Right hindlimb (tissue), 1 donor: Measurements from ENCODE around the gene CYBB.
"Not testable (repeated sequence)": the region's sequence is repeated elsewhere in the genome, so short reads cannot be mapped to it uniquely, and the experiment has no call there.

Experiments used
- DNase-seq: peaks from one replicate; pipeline ENCODE4 v3.0.0-alpha.2; 2018

CYBB gene

GRCh38 chrX:37779857-37780256 lies at the start of gene CYBB:
TSS of gene CYBB (plus strand) at chrX:37780059. CDS start at chrX:37780078, 19 bp downstream.
- DNase-seq = no peak

GRCh38 chrX:37745354-37745753 lies 34.5 kb upstream of the CYBB start:
- peak; percentile 66 for DNase-seq

- DNase-seq = no peak
These were observed 34.0 kb upstream of the CYBB start for GRCh38 chrX:37745835-37746217.

GRCh38 chrX:37746218-37746941 lies 33.5 kb upstream of the CYBB start:
- DNase-seq = no peak

- DNase-seq = no peak
These were observed 32.9 kb upstream of the CYBB start for GRCh38 chrX:37746951-37747350.

GRCh38 chrX:37752281-37752680 lies 27.6 kb upstream of the CYBB start:
- DNase-seq = no peak

GRCh38 chrX:37752936-37753335 lies 26.9 kb upstream of the CYBB start:
- no peak for DNase-seq

GRCh38 chrX:37753384-37753783 lies 26.5 kb upstream of the CYBB start:
- no peak for DNase-seq

GRCh38 chrX:37754516-37754915 lies 25.3 kb upstream of the CYBB start:
- DNase-seq = no peak

- DNase-seq = no peak
These were observed 24.8 kb upstream of the CYBB start for GRCh38 chrX:37755025-37755424.

- DNase-seq = no peak
These were observed 22.8 kb upstream of the CYBB start for GRCh38 chrX:37757082-37757481.

- no peak for DNase-seq
These were observed 20.5 kb upstream of the CYBB start for GRCh38 chrX:37759351-37759750.

GRCh38 chrX:37759878-37760418 lies 19.9 kb upstream of the CYBB start:
- no peak for DNase-seq

- no peak for DNase-seq
These were observed 16.5 kb upstream of the CYBB start for GRCh38 chrX:37763400-37763799.

GRCh38 chrX:37765507-37765906 lies 14.4 kb upstream of the CYBB start:
- no peak for DNase-seq

GRCh38 chrX:37767430-37767829 lies 12.4 kb upstream of the CYBB start:
- DNase-seq = no peak

- not testable (repeated sequence) for DNase-seq
These were observed 11.0 kb upstream of the CYBB start for GRCh38 chrX:37768866-37769265.

GRCh38 chrX:37776283-37776986 lies 3.4 kb upstream of the CYBB start:
- DNase-seq = no peak

- no peak for DNase-seq
These were observed 2.9 kb upstream of the CYBB start for GRCh38 chrX:37776987-37777325.

GRCh38 chrX:37781081-37781480 lies 1.2 kb downstream of the CYBB start:
- DNase-seq = no peak

GRCh38 chrX:37781814-37782213 lies 2.0 kb downstream of the CYBB start:
- DNase-seq = no peak

- DNase-seq = no peak
These were observed 2.5 kb downstream of the CYBB start for GRCh38 chrX:37782359-37782758.

- no peak for DNase-seq
These were observed 3.4 kb downstream of the CYBB start for GRCh38 chrX:37783305-37783704.

GRCh38 chrX:37785569-37785968 lies 5.7 kb downstream of the CYBB start:
- no peak for DNase-seq
